HG02642 (cell line): Measurements from ENCODE around the gene KCTD17.
"Not testable (repeated sequence)": the region's sequence is repeated elsewhere in the genome, so short reads cannot be mapped to it uniquely, and the experiment has no call there.

ENCODE experiments used
- ATAC-seq: cut with Tn5 transposase; IDR thresholded peaks from one replicate; pipeline ENCODE4 v1.9.1; 2021; ENCODE audit warnings: mild to moderate bottlenecking; ENCODE audit not compliant: unreplicated experiment, poor library complexity

KCTD17 gene

DNA sequence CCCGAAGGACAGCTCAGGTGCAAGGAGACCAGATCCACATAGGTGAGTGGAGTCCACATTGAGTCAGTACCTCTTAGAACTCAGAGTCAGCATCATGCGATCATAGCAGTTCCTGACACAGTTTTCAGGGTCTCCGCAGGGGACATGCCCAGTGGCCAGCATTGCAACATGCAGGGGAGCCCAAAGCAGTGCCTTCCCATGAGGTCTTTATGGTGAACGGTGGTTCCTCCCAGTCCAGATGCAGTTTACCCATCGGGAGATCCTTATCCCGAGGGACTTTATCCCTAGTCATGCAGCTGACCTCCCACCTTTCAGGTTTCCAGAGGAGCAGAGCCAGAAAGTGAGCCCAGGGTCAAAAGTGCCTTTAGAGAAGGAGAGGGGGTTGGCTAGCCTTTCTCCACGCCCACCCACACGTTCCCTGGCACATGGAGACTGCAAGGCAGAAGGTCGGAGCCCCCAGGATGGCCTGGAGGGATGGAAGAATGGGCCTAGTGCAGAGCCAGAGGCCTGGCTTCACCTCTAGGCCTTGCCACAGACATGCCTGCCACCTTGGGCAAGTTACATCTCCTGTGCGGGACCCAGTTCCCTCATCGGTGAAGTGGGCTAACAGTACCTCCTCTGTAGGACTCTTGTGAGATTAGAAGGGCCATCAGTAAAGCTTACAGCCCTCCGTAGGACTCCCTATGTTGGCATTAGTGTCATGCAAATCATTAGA, 6.4 kb downstream of the KCTD17 start:
- no peak for ATAC-seq

DNA sequence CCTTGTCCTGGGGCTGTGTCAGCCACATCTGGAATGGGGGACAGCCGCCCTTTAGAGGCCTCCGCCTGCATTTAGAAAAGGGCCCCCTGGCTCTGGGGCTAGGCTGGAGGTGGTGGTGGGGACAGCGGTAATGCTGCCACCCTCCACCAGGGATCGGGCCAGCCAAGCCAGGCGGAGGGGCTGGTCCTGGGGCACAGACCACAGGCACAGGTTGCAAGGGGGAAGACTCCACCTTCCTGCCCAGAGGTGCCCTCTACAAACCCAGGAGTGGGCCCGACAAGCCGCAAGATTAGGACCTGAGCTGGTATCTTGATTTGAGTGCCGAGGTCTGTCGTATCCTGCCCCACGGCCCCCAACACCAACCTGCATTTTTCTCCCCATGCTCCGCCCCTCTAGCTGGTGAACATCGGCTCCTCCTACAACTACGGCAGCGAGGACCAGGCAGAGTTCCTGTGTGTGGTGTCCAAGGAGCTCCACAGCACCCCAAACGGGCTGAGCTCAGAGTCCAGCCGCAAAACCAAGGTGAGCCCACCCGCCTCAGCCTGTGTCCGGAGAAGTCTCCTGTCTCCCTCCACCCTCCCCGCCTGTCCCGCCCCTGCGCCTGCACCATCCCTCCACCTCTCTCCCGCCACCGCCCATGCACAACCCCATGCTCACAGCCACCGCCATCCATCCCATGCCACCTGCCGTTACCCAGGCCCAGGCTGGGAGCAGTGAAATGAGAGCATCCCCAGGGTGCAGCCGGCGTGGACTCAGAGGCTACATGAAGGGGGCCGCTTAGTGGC, 7.6 kb downstream of the KCTD17 start:
- ATAC-seq: no peak

DNA sequence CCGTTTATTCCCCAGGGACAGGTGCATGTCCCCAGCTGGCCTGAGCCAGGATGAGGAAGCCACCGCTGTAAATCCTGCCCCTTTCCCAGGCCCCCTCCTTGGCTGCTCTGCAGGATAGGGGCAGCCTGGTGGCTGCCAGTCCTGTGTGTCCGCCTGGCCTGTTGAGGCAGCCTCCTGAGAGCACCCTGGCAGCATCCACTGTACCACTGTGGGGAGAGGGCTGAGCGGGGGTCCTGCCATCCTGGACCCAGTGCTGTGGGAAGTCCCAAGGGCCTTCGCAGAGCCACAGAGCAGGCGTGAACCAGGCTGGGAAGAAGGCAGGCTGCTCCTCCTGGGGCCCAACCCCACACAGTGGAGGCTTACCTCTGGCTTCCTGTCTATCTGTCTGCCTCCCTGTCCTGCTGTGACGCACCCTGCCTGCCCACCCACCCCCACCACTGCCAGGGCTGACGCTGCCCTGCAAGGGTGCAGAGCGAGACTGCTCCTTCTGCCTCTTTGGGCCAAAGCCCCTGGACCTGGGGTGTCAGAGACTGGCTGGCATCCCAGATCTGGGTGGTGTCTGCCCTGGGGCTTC, 8.4 kb downstream of the KCTD17 start:
- ATAC-seq: no peak

DNA sequence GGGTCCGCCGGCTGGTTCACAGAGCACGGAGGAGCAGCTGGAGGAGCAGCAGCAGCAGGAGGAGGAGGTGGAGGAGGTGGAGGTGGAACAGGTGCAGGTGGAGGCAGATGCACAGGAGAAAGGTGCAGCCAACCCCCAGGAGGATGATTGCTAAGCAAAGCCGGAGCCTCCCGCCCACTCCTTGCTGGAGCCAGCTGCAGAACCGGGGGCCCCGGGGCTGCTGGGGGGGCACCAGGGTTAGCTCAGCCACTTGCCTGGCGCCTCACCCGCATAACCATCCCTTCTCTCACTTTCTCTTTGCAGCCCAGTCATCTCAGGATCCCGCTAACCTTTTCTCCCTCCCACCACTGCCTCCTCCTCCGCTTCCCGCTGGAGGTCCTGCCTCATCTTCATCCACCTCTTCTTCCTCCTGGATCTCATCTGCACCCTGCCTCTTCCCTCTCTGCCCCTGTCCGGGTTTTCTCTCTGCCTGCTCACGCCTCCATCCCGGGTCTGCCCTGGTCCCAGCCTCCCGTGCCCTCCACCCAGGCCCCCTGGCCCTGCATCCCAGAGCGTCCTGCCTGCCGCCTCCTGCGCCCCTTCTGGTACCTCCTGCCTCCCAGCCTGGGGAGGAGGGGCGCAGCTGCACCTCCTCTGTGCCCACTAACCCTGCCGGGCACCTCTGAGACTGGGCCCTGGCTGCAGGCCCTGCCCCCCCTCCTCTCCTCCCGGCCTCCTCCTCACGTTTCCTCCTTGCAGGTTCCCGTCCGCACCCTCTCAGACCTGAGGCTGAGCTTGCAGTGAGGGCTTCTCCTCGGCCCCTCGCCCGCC, 9.5 kb downstream of the KCTD17 start:
- ATAC-seq: no peak

DNA sequence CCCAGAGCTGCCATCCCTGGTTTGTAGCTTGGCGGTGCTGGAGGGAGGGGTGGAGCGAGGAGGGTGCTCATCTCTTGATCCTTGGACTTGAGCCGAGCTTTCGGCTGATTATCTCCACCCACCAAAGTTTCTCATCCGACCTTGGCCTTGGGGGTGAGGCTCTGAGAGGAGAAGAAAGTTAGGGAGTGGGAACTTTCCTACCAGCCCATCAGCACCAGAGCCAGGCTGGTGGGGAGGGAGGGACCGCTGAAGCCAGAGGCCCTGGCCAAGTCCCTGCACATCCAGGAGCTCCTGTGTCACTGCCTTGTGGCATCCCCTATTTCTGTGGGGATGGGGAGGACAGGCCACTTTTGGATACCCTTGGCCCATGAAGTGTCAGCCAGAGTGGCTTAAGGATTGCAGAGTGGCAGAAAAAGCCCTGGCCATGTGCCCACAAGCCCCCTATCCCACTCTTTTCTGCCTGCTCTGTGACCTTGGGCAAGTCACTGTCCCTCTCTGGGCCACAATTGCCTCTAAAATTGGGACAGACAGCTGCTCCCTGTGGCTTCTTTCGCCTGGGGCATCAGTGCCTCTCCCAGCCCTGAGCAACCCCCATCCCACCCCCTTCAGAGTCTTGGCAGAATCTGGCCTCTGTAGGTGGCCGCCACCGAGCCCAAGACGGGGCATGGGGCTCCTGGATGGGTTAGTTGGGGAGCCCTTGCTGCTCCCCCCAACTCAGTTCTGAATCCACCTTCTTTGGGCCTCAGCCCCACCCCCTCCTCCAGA, 10.3 kb downstream of the KCTD17 start:
- ATAC-seq: no peak

DNA sequence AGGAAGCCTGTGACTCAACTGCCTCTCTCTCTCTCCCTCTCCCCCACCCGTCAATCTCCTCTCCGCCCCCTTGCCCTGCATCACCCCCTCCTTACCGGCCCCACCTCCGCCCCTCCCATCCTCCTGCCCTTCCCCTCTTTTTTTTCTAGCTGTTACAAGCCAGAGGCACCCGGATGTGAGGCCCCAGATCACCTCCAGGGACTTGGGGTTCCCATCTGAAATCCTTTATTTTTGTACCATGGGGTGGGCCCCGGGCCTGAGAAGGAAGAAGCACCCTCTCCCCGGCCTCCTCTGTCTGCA, 10.8 kb downstream of the KCTD17 start:
- no peak for ATAC-seq

DNA sequence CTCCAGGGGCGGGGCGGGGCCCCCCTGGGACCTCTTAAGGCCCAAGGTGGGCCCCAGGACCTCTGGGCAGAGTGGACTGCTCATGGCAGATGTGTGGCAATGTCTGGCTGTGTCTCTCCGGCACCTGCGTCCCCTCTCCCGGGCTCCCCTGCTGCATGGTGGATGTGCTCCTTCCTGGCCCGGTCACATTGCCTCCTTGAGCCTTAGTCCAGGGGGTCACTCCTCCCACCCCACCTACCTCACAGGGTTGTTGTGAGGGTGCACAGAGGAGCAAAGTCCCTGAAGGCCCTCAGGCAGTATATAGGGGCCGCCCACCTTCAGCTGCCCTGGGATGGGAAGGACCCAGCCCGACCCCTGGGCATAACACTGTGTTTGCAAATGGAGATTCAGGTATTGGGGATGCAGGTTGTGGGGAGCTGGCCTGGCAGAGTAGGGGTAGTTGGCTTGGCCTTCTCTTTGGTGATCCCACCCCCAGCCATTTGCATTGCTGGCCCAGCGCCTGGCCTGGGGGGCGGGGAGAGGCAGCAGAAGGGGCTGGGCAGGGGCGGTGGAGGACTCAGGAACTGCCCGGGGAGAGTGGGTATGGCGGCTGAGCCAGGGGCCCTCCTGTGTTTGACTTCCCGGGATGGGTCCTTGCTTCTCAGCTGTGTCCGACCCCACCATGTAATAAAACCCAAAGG, 11.3 kb downstream of the KCTD17 start:
- no peak for ATAC-seq

DNA sequence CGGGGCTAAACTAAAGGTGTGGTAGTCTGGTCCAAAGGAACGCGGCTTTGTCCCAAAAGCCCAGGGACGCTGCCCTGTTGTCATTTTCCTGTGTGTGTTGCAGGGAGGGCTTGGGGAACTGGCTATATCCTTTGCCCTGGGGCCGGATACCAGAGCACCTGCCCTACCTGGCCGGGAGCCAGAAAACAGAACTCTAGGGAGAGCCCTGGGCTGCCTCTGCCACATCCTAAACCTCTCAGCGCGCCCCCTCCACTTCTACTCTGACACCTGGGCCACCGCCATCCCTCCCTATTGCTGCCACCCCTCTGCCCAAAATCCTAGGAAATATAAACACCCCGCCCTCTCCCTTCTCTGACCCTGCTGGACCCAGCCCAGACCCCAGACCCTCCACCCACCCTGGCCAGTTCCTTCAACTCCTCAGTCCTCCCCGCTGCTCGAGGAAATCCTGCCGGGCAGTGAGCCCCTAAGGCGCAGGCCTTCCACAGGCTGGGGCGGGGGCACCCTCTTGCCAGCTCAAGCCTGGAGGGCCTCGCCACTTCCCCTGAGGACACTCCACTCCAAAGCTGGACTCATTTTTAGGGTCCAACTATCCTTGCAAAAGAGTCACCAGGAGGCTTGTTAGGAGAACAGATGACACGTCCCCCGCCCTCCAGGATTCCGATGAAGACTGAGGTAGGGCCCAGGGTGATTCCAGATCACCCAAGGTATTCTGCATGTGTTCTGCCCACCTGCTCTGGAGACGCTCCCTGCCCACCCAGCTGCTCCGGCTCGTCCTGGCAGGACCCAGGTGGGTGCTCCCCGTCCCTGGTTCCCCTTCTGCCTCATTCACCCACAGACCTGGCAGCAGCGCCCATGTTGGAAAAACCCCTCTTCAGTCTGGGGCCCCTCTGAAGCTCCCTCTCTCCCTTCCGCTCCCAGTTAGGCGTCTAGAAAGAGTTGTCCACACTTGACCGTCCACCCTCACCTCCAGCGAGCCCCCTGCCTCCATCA, 12.2 kb downstream of the KCTD17 start:
- ATAC-seq: no peak

DNA sequence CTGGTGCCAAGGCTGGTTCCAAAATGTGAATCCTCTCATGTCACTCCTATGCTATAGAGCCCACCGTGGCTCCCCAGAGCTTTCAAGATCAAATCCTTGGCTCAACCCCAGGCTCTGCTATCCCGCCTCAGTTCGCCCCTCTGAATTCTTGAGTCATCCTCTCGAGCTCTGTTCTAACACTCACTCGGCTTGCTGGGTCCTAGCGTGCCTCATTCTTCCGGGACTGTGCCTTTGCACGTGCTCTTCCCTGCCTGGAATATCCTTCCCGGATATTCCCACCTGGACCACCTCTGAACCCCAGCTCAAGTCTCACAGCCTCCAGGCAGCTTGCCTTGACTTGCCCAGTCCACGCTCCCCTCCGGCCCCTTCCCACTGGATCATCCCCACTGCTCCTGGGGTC, 13.0 kb downstream of the KCTD17 start:
- no peak for ATAC-seq

DNA sequence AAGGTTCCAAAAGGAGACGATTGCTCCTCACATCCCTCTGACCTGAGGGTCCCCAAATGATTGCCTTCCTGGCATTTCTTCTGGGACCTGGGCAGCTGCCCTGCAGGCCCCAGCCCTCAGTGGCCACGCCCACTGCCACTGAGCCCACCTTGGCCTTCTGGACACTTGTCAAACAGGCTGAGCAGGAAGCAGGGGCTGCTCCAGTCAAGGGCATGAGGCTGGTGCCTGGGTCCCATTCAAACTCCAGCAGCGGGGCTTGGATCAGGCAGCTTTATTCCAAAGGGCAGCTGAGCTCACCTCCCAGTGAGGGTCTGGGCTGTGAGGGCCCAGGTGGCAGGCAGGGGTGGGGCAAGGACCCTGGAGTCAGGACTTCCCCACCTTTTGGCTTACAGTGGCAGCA, 13.6 kb downstream of the KCTD17 start:
- ATAC-seq: no peak

DNA sequence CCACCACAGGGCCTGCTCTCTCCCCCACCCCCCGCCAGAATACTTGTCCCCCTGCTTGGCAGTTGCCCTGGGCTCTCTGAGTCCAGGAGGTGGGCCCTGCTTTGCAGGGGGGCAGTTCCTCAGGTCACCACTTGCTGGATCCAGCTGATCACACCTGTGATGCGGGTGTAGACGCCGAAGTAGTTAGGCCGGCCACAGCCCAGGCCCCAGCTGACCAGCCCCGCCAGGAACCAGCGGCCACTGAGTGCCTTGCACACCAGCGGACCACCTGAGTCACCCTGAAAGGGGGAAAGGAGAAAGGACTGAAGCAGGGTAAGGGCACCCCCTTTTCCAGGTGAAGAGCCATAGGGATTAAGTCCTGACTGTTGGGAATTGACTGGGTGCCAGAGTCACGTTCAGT, 14.4 kb downstream of the KCTD17 start:
- no peak for ATAC-seq

DNA sequence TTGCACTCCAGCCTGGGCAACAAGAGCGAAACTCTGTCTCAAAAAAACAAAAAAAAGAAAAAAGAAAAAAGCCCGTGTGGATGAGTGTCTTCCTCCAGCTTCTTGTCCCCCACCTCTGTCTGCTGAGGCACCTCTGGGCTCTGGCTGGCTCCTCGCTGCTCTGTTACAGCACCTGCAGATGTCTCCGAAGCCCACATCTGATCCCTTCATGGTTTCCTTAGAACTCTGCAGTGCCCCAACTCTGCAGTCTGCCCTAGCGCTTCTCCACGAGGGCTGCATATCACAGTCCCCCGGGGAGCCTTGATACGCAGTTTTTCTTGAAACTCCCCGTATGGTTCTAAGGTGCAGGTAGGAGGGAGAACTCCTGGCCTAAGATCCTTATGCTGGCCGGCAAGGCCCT, 15.9 kb downstream of the KCTD17 start:
- no peak for ATAC-seq

DNA sequence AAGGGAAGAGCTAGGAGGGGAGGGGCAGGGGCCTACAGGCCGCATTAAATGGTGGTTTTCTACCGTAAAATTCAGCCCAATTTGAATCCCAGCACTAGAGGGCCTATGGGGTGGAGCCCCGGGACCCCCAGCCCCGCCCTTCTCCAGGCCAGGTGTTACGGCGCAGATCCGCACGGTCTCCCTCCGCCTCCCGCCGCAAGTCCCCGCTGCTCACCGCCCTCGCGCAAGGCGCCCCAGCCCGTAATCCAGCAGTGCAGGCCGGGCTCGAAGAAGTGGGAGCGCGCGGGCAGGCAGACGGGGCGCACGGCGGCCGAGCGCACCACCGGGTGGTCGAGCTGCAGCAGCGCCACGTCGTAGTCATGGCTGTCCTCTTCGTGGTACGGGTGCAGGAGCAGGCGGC, 17.3 kb downstream of the KCTD17 start:
- ATAC-seq: no peak

DNA sequence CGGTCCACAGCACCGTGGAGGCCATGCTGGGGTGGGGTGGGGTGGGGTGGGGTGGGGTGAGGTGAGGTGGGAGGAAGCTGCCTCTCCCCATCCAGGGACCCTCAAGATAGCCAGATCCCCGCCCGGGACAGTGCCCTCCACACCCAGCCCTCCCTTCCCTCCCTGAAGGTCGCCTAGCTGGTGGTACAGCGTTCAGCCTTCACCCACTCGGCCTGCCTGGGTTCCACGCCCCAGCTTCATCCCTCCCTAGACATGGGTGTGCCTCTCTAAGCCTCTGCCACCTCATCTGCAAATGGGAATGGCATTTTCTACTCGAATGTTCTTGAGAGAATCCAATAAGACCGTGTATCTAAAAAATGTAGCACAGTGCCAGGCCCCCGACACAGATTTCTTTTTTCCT, 17.8 kb downstream of the KCTD17 start:
- ATAC-seq: no peak

DNA sequence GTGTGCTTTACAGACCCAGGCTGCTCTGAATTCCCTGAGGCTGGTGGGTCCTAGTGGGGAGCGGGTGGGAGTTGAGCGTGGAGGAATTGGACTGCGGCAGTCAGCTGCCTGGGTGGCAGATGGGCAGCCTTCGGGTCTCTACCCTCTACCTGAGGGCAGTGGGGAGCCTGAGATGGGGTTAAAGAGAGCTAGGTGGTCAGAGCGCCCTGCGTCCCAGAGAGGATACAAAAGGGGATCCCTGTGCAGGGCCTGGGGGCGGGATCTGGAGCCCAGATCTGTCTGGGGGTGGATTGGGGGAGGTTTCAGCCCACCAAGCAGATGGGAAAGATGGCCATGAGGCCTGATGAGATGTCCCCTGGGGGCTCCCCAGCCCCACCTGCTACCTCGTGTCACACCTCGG, 18.2 kb downstream of the KCTD17 start:
- no peak for ATAC-seq

DNA sequence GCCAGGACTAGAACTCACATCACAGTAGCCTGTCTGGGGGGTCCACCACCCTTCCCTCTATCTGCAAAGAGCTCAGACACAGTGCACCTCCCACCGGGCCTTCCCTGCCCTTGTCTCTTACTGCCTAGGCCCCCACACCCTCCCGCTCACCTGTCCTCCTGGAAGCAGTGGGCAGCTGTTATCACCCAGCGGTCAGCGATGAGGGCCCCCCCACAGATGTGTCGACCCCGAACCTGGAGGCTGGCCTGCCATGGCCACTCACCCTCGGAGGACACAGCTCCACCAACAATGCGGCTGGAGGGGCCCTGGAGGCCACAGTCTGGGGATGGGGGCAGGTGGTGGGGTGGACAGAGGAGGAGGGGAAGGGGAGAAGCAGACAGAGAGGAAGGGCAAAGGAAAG, 18.8 kb downstream of the KCTD17 start:
- no peak for ATAC-seq

DNA sequence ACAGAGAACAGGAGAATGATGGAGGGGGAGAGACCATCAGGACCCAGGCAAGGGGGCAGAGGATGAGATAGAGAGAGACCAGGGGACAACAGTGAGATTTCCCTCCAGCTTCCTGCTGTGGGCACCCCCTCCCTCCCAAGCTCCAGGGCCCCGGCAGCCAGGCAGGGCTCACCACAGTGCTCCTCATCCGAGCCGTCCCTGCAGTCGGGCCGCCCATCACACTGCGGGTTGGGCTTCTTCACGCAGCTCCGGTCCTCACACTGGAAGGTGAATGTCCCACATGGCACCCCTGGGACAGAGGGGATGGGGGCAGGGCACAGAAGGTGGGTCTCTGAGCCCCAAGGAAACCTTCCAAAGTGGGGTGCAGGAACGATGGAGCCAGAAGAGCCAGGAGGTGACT, 19.2 kb downstream of the KCTD17 start:
- no peak for ATAC-seq

DNA sequence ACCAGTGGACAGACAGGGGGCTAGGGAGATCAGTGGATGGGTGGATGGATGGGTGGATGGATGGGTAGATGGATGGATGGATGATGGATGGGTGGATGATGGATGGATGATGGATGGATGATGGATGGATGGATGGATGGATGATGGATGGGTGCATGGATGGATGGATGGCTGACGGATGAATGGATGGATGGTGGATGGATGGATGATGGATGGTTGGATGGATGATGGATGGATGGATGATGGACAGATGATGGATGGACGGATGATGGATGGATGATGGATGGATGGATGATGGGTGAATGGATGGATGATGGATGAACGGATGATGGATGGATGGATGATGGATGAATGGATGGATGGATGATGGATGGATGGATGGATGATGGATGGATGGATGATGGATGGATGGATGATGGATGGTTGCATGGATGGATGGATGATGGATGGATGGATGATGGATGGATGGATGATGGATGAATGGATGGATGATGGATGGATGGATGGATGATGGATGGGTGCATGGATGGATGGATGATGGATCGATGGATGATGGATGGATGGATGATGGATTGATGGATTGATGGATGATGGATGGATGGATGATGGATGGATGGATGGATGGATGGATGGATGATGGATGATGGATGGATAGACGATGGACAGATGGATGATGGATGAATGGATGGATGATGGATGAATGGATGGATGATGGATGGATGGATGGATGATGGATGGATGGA, 20.5 kb downstream of the KCTD17 start:
- not testable (repeated sequence) for ATAC-seq
